ENCODE results near the gene LZTS3.

- no peak for TF ChIP-seq ZFP36 (IDR thresholded peaks at IDR 0.05; ENCODE audit: borderline replicate concordance, partially characterized antibody)
- TF ChIP-seq CTCF (IDR thresholded peaks at IDR 0.05): no peak
- TF ChIP-seq RFX5 (IDR thresholded peaks at IDR 0.05): no peak
- no peak for TF ChIP-seq JUNB (IDR thresholded peaks at IDR 0.05)
- TF ChIP-seq CHD4 (IDR thresholded peaks at IDR 0.05; ENCODE audit: borderline replicate concordance): no peak
- no peak for TF ChIP-seq EP300 (IDR thresholded peaks at IDR 0.05)
Observed at GRCh38 chr20:3221398-3222226, 48.3 kb upstream of the LZTS3 start.

Measured in A549 (cell line).